Esophagus squamous epithelium (tissue), 4 donors: ENCODE data around the gene PPM1D.
"Not testable (repeated sequence)": the region's sequence is repeated elsewhere in the genome, so short reads cannot be mapped to it uniquely, and the experiment has no call there.

Experiments used
- CTCF ChIP-seq, 6 experiments: fragments of 450-650 bp in 4 of 6; fragments of 200-600 bp in 2 of 6; sonication (generic) in 2 of 6; IDR thresholded peaks; one replicate each; pipeline ENCODE4 v1.5.1; 2016 to 2019; ENCODE audit warnings: antibody characterized with exemption in 6 of 6, mild to moderate bottlenecking in 4 of 6, moderate library complexity in 4 of 6
- POLR2A ChIP-seq, 4 donors: fragments of 450-650 bp; IDR thresholded peaks; one replicate each; pipeline ENCODE4 v1.6.1; 2017; ENCODE audit warnings: antibody characterized with exemption in 4 of 4, mild to moderate bottlenecking in 4 of 4, moderate library complexity in 3 of 4

DNA sequence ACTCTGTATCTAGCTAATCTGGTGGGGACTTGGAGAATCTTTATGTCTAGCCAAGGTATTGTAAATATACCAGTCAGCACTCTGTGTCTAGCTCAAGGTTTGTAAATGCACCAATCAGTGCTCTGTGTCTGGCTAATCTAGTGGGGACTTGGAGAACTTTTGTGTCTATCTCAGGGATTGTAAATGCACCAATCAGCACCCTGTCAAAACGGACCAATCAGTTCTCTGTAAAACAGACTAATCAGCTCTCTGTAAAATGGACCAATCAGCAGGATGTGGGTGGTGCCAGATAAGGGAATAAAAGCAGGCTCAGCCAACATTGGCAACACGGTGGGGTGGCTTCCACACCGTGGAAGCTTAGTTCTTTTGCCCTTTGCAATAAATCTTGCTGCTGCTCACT, 14.3 kb downstream of the PPM1D start:
- not testable (repeated sequence) for TF ChIP-seq CTCF, POLR2A (IDR thresholded peaks at IDR 0.05)
